Stomach (tissue), 9 donors: ENCODE measurements around the gene WWOX. TPM values are rescaled to one million over a fixed set of nuclear protein-coding genes. Genes with fewer than 3 reads are reported as not detected.
A peak's percentile ranks its signal among the peaks of the same experiment; 100 is the strongest.

ENCODE experiments used
- DNase-seq, 2 donors: peaks; one replicate each; pipeline versions ENCODE4 v3.0.0 to v3.0.0-alpha.2; 2013 to 2019
- H3K27ac ChIP-seq, 5 donors: fragments of 200-600 bp in 4 of 5; sonication (generic) in 4 of 5; one replicate each; pipeline ENCODE4 v1.5.1; 2013 to 2019; ENCODE audit warnings: mild to moderate bottlenecking in 1 of 5, moderate library complexity in 1 of 5
- H3K27me3 ChIP-seq, 3 donors: fragments of 200-600 bp; sonication (generic); one replicate each; pipeline ENCODE4 v1.5.1; 2017 to 2019; ENCODE audit warnings: mixed run types in 1 of 3
- H3K36me3 ChIP-seq, 4 donors: fragments of 200-600 bp; sonication (generic); 1 replicate in 3 of 4; 2 replicates in 1 of 4; pipeline ENCODE4 v1.5.1; 2016 to 2019
- H3K4me1 ChIP-seq, 4 donors: fragments of 200-600 bp; sonication (generic); one replicate each; pipeline ENCODE4 v1.5.1; 2016 to 2019
- H3K4me3 ChIP-seq, 4 donors: fragments of 200-600 bp; sonication (generic) in 3 of 4; one replicate each; pipeline ENCODE4 v1.5.1; 2016 to 2019; ENCODE audit warnings: mild to moderate bottlenecking in 1 of 4
- H3K9me3 ChIP-seq, 4 donors: fragments of 200-600 bp; sonication (generic); one replicate each; pipeline ENCODE4 v1.5.1; 2016 to 2019
- CTCF ChIP-seq, 7 experiments: fragments of 450-650 bp in 4 of 7; fragments of 200-600 bp in 3 of 7; sonication (generic) in 3 of 7; IDR thresholded peaks; one replicate each; pipeline ENCODE4 v1.5.1; 2016 to 2019; ENCODE audit warnings: antibody characterized with exemption in 7 of 7, control low read depth in 2 of 7, mild to moderate bottlenecking in 1 of 7
- EP300 ChIP-seq: sonication (generic); formaldehyde crosslinking; IDR thresholded peaks from one replicate; pipeline ENCODE4 v1.6.1; 2017; ENCODE audit warnings: antibody characterized with exemption
- POLR2A ChIP-seq, 4 donors: fragments of 450-650 bp; IDR thresholded peaks; one replicate each; pipeline ENCODE4 v1.6.1; 2016; ENCODE audit warnings: antibody characterized with exemption in 4 of 4, control low read depth in 2 of 4, mild to moderate bottlenecking in 1 of 4, moderate library complexity in 1 of 4
- POLR2AphosphoS5 ChIP-seq, 3 donors: sonication (generic); formaldehyde crosslinking; IDR thresholded peaks; one replicate each; pipeline ENCODE4 v1.6.1; 2016; ENCODE audit warnings: antibody characterized with exemption in 3 of 3
- WGBS, 5 donors: extraction: QIAGEN DNeasy Blood & Tissue Kit in 3 of 5; methylation state at CpG; one replicate each; pipeline versions ENCODE4 v1.1.5 to v1.1.7; 2013 to 2018; 5-methylcytosine and 5-hydroxymethylcytosine counted together
- intact Hi-C: fragments of 100-400 bp; cut with DNase I; formaldehyde crosslinking; loops from one replicate; pipeline ENCODE4 v1.15.1; 2023; ENCODE audit warnings: low total_unique reads
- polyA plus RNA-seq, 3 donors: library from polyadenylated mRNA; stranded (reverse); fragments of 200-250 nt; gene quantifications; one replicate each; pipeline ENCODE4 v1.2.3, GENCODE V29; 2013
- total RNA-seq, 5 donors: library from RNA; depleted of rRNA; stranded (reverse); fragments of >200 nt; gene quantifications; one replicate each; pipeline versions ENCODE4 v1.1.0 to v1.2.3, GENCODE V29; 2014 to 2016
- donor health status: healthy with polysubstance abuse.
- donor health status: Bipolar disorder and iron deficiency.
- donor health status: healthy.

WWOX gene
- total and polyA plus RNA-seq, 8 donors: 7.7 to 129 (median 48.7) TPM

DNA sequence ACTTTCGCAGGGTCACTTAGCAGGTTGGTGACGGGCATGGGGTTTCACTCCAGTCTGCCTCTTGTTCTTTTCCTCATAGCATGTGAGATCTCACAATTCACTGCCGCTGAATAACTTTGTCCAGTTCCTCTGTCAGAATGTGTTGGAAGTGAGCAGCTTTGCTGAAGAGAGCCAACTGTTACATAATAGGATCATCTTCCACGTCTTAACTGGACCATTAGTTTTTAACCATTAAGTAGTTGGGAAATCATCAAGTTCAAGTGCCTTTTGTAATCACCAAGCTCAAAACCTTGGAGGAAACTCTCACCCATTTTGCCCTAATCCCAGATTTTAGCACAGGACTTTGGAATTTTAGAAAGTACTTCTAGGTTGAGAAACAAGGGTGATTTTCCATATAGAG, 290.6 kb downstream of the WWOX start:
- intact Hi-C loops: no loop called here
- WGBS, 5 donors: 60 to 81% (median 73%) methylated on average over 4 of the region's 4 CpGs
- DNase-seq: peak in 1 of 2 donors; percentile 72
- H3K9me3 ChIP-seq: no peaks in the 10 kb centered on the region
- no peak overlapping the region for H3K27ac ChIP-seq
- no peak overlapping the region for H3K4me3 ChIP-seq
- TF ChIP-seq CTCF (IDR thresholded peaks at IDR 0.05) (no peak), POLR2AphosphoS5 (IDR thresholded peaks at IDR 0.05) (peak; percentile 8 to 44 (median 41)), EP300 (no peak), POLR2A (IDR thresholded peaks at IDR 0.05) (no peak)
- no peaks in the 10 kb centered on the region for H3K36me3 ChIP-seq
- peaks cover 0 to 28% (median 9%) of the 10 kb centered on the region in 4 donors for H3K4me1 ChIP-seq
- H3K27me3 ChIP-seq: no peaks in the 10 kb centered on the region

GRCh38 chr16:78390508-78391324, 291.3 kb downstream of the WWOX start:
- 78 to 83% (median 79%) methylated on average over 7 of the region's 7 CpGs for WGBS, 5 donors
- peak in 1 of 2 donors; percentile 42 for DNase-seq
- Histone ChIP-seq H3K27ac (no peak overlapping the region), H3K36me3 (no peaks in the 10 kb centered on the region), H3K4me1 (peaks cover 0 to 22% (median 6%) of the 10 kb centered on the region in 4 donors), H3K27me3 (no peaks in the 10 kb centered on the region), H3K4me3 (no peak overlapping the region), H3K9me3 (no peaks in the 10 kb centered on the region)
- intact Hi-C loops: no loop called here
- TF ChIP-seq POLR2AphosphoS5 (IDR thresholded peaks at IDR 0.05): no peak
- no peak for TF ChIP-seq POLR2A (IDR thresholded peaks at IDR 0.05)
- no peak for TF ChIP-seq CTCF (IDR thresholded peaks at IDR 0.05)
- no peak for TF ChIP-seq EP300

- Histone ChIP-seq H3K36me3 (no peaks in the 10 kb centered on the region), H3K27ac (no peak overlapping the region), H3K4me1 (peaks cover 0 to 15% (median 2%) of the 10 kb centered on the region in 4 donors), H3K9me3 (no peaks in the 10 kb centered on the region), H3K27me3 (no peaks in the 10 kb centered on the region), H3K4me3 (no peak overlapping the region)
- 51 to 87% (median 74%) methylated on average over 9 of the region's 9 CpGs for WGBS, 5 donors
- DNase-seq: no peak
- TF ChIP-seq CTCF (IDR thresholded peaks at IDR 0.05) (no peak), POLR2AphosphoS5 (IDR thresholded peaks at IDR 0.05) (no peak), POLR2A (IDR thresholded peaks at IDR 0.05) (no peak)
- intact Hi-C loops: no loop called here
Measured at GRCh38 chr16:78392585-78393195, 293.2 kb downstream of the WWOX start.

DNA sequence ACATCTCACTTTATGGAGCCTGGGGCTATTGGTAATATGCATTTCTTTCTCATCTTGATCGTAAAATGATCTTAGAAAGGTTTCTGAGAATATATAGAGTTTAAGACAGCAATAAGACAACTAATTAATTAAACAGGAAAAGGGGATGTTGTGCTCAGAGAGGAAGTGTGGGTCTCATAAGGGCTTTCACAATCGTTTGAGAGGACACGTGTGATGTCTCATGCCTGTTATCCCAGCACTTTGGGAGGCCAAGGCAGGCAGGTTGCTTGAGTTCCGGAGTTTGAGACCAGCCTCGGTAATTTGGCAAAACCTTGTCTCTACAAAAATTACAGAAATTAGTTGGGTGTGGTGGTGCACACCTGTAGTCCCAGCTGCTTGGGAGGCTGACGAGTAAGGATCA, 295.6 kb downstream of the WWOX start:
- no peaks in the 10 kb centered on the region for H3K9me3 ChIP-seq
- H3K27ac ChIP-seq: no peak overlapping the region
- no peaks in the 10 kb centered on the region for H3K36me3 ChIP-seq
- intact Hi-C loops: no loop called here
- WGBS, 5 donors: 90 to 94% (median 94%) methylated on average over 6 of the region's 6 CpGs
- H3K4me3 ChIP-seq: no peak overlapping the region
- no peak for TF ChIP-seq POLR2A (IDR thresholded peaks at IDR 0.05)
- no peak for TF ChIP-seq POLR2AphosphoS5 (IDR thresholded peaks at IDR 0.05)
- TF ChIP-seq CTCF (IDR thresholded peaks at IDR 0.05): no peak
- TF ChIP-seq EP300: no peak
- no peak for DNase-seq
- H3K4me1 ChIP-seq: peaks cover 0 to 15% (median 2%) of the 10 kb centered on the region in 4 donors
- H3K27me3 ChIP-seq: no peaks in the 10 kb centered on the region
